Astrocyte (in vitro differentiated cells and primary cell): Measurements from ENCODE around the gene HERPUD1.

ENCODE experiments used
- CTCF ChIP-seq: IDR thresholded peaks from 2 replicates; pipeline ENCODE4 v1.5.1; 2011; ENCODE audit warnings: low read depth, mild to moderate bottlenecking, inconsistent platforms, low read length, moderate library complexity; ENCODE audit not compliant: insufficient read depth
- EZH2 ChIP-seq: IDR thresholded peaks from 2 replicates; pipeline ENCODE4 v1.6.1; 2012; ENCODE audit warnings: mild to moderate bottlenecking, low read length, inconsistent platforms; ENCODE audit not compliant: insufficient read depth

DNA sequence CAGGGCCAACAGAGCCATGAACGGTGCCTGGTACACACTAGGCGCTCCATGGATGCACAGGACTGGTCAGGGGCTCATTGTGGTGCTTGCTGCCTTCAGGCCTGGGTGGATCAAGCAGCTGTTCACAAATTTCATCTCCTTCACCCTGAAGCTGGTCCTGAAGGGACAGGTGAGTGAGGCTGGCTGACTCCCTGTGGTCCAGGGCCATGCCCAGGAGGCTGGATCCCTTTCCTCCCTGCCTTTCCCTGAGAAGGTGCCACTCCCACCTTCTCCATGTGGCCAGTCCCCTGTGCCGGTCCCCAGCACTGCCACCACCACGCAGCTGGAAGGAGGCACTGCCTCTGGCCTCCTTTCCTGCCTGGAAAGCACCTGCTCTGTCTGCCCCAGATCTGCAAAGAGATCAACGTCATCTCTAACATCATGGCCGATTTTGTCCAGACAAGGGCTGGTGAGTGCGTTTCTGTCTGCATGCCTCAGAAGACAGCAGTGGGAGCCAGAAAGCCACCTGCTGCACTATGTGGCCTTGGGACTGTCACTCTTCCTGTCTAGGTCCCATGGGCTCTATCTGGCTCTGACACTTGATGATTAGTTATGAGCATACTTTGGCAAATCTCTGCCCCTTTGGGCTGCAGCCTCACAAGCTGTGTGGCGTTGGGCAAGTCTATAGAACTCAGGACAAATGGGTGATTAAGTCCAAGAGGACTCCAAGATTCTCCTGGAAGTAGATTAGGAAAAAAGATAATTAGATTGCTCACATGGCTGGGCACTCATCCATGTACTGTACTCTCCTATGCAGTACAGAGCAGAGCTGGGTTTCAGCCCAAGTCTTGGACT lies 39.2 kb downstream of the HERPUD1 start:
- TF ChIP-seq CTCF (no peak), EZH2 (no peak)
